Liver (tissue), 9 donors: Measurements from ENCODE around the gene AP5B1. TPM values are rescaled to one million over a fixed set of nuclear protein-coding genes. Genes with fewer than 3 reads are reported as not detected.

Experiments
- DNase-seq: peaks from one replicate; pipeline ENCODE4 v3.0.0-alpha.2; 2017; ENCODE audit warnings: low spot score
- H3K27ac ChIP-seq, 2 donors: one replicate each; pipeline ENCODE4 v1.7.0; 2013; ENCODE audit warnings: inconsistent platforms in 2 of 2, low read length in 2 of 2, control low read depth in 1 of 2, low read depth in 1 of 2, mild to moderate bottlenecking in 1 of 2
- H3K27me3 ChIP-seq, 4 donors: one replicate each; pipeline versions ENCODE4 v1.6.1 to v1.7.0; 2013; ENCODE audit warnings: low read length in 3 of 4, inconsistent platforms in 1 of 4, mild to moderate bottlenecking in 1 of 4, moderate library complexity in 1 of 4; ENCODE audit not compliant: control insufficient read depth in 4 of 4, insufficient read depth in 4 of 4
- H3K36me3 ChIP-seq, 4 donors: one replicate each; pipeline versions ENCODE4 v1.6.1 to v1.7.0; 2013; ENCODE audit warnings: low read length in 3 of 4, mild to moderate bottlenecking in 3 of 4, low read depth in 1 of 4, moderate library complexity in 1 of 4; ENCODE audit not compliant: control insufficient read depth in 4 of 4, insufficient read depth in 3 of 4
- H3K4me1 ChIP-seq, 4 donors: one replicate each; pipeline versions ENCODE4 v1.6.1 to v1.7.0; 2013; ENCODE audit warnings: low read length in 3 of 4, mild to moderate bottlenecking in 3 of 4, moderate library complexity in 1 of 4; ENCODE audit not compliant: control insufficient read depth in 4 of 4, insufficient read depth in 4 of 4
- H3K4me3 ChIP-seq, 3 donors: one replicate each; pipeline versions ENCODE4 v1.6.1 to v1.7.0; 2013; ENCODE audit warnings: low read length in 3 of 3, control low read depth in 1 of 3, low read depth in 1 of 3, mild to moderate bottlenecking in 1 of 3
- H3K9ac ChIP-seq, 2 donors: one replicate each; pipeline ENCODE4 v1.7.0; 2013; ENCODE audit warnings: low read length in 2 of 2, mild to moderate bottlenecking in 2 of 2, moderate library complexity in 2 of 2, control low read depth in 1 of 2, low read depth in 1 of 2
- H3K9me3 ChIP-seq, 4 donors: one replicate each; pipeline versions ENCODE4 v1.6.1 to v1.7.0; 2013; ENCODE audit warnings: low read length in 3 of 4; ENCODE audit not compliant: control insufficient read depth in 4 of 4
- MAX ChIP-seq: IDR thresholded peaks from 2 replicates; pipeline ENCODE4 v1.6.1; 2016; ENCODE audit warnings: antibody characterized with exemption
- NR2F2 ChIP-seq: IDR thresholded peaks from 2 replicates; pipeline ENCODE4 v1.6.1; 2016; ENCODE audit warnings: antibody characterized with exemption
- RAD21 ChIP-seq, 2 donors: IDR thresholded peaks; 2 replicates each; pipeline ENCODE4 v1.6.1; 2016; ENCODE audit warnings: antibody characterized with exemption in 2 of 2, mild to moderate bottlenecking in 2 of 2
- RXRA ChIP-seq, 2 donors: IDR thresholded peaks; 2 replicates each; pipeline ENCODE4 v1.6.1; 2017 to 2018; ENCODE audit warnings: antibody characterized with exemption in 2 of 2, mild to moderate bottlenecking in 1 of 2
- YY1 ChIP-seq: IDR thresholded peaks from 2 replicates; pipeline ENCODE4 v1.6.1; 2016; ENCODE audit warnings: antibody characterized with exemption, mild to moderate bottlenecking
- ZBTB33 ChIP-seq: IDR thresholded peaks from 2 replicates; pipeline ENCODE4 v1.6.1; 2016; ENCODE audit warnings: antibody characterized with exemption
- WGBS: extraction: QIAGEN DNeasy Blood & Tissue Kit; methylation state at CpG from one replicate; pipeline ENCODE4 v1.1.7; 2013; 5-methylcytosine and 5-hydroxymethylcytosine counted together
- polyA plus RNA-seq, 2 donors: library from polyadenylated mRNA; stranded (reverse) in 1 of 2; unstranded in 1 of 2; fragments of 200-250 nt in 1 of 2; fragments of >200 nt in 1 of 2; fragmentation: Nextera tagmentation in 1 of 2; extraction: Ambion mirVana in 1 of 2; gene quantifications; one replicate each; pipeline versions ENCODE4 v1.2.1 to v1.2.3, GENCODE V29; 2013 to 2015
- total RNA-seq, 2 donors: library from RNA; depleted of rRNA; stranded (reverse); fragments of >200 nt; gene quantifications; one replicate each; pipeline ENCODE4 v1.2.3, GENCODE V29; 2014
- TF ChIP-seq, protein P1 (sequence below): IDR thresholded peaks from 2 replicates; pipeline ENCODE4 v1.6.1; 2016; ENCODE audit warnings: antibody characterized with exemption, mild to moderate bottlenecking
- donor health status: healthy.
- donor health status: healthy.
- donor health status: healthy.
- donor health status: healthy.
- donor health status: healthy.

AP5B1 gene
- total and polyA plus RNA-seq, 4 donors, result 2.0 to 10.8 (median 5.0) TPM

GRCh38 chr11:65786008-65786785 lies 5.4 kb upstream of the AP5B1 start (continued):
- TF ChIP-seq, protein P1, sequence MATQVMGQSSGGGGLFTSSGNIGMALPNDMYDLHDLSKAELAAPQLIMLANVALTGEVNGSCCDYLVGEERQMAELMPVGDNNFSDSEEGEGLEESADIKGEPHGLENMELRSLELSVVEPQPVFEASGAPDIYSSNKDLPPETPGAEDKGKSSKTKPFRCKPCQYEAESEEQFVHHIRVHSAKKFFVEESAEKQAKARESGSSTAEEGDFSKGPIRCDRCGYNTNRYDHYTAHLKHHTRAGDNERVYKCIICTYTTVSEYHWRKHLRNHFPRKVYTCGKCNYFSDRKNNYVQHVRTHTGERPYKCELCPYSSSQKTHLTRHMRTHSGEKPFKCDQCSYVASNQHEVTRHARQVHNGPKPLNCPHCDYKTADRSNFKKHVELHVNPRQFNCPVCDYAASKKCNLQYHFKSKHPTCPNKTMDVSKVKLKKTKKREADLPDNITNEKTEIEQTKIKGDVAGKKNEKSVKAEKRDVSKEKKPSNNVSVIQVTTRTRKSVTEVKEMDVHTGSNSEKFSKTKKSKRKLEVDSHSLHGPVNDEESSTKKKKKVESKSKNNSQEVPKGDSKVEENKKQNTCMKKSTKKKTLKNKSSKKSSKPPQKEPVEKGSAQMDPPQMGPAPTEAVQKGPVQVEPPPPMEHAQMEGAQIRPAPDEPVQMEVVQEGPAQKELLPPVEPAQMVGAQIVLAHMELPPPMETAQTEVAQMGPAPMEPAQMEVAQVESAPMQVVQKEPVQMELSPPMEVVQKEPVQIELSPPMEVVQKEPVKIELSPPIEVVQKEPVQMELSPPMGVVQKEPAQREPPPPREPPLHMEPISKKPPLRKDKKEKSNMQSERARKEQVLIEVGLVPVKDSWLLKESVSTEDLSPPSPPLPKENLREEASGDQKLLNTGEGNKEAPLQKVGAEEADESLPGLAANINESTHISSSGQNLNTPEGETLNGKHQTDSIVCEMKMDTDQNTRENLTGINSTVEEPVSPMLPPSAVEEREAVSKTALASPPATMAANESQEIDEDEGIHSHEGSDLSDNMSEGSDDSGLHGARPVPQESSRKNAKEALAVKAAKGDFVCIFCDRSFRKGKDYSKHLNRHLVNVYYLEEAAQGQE, result no peak
- no peak for TF ChIP-seq RXRA (IDR thresholded peaks at IDR 0.05)
- TF ChIP-seq YY1, result no peak
- no peak for TF ChIP-seq MAX
- TF ChIP-seq ZBTB33, result no peak

DNA sequence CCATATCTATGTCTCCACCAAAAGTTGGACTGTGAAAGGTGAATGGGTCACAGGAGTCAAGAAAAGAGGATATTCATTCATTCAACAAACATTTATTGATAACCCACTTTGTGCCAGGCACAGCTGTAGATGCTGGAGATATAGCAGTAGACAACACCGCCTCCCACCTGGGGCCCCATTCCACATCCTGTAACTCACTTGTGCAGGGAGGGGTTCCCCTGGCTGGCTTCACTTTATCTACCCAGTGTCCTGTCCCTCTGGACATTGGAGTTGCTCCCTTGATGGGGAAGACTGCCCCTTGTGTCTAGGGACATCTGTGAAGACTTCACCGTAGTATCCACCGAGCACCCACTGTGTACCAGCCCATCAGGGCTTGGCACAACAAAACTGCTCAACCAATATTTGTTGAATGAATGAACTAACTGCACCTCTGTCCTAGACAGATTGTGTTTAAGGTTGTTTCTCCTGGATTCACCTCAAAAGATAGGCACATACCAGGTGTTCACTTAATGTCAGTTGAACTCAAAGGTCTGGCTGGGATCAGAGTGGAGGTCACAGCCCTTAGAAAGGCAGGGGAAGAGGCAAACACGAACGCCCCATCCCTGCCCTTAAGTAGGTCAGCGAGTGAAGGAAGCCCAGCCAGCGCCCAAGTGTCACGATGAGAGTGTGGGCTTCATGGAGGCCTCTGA lies 4.7 kb upstream of the AP5B1 start:
- H3K27ac ChIP-seq, result no peak overlapping the region
- WGBS, result 81% methylated on average over 8 of the region's 8 CpGs
- no peak overlapping the region for H3K4me3 ChIP-seq
- no peak overlapping the region for H3K9ac ChIP-seq
- peaks cover 0 to 9% (median 2%) of the 10 kb centered on the region in 4 donors for H3K27me3 ChIP-seq
- no peaks in the 10 kb centered on the region for H3K36me3 ChIP-seq
- TF ChIP-seq RAD21 (IDR thresholded peaks at IDR 0.05) (no peak), NR2F2 (no peak), YY1 (no peak)
- TF ChIP-seq, protein P1, result no peak
- H3K9me3 ChIP-seq, result no peaks in the 10 kb centered on the region
- peaks cover 8 to 29% (median 21%) of the 10 kb centered on the region in 4 donors for H3K4me1 ChIP-seq
- no peak for DNase-seq
